ENCODE measurements around the gene CD200.

GRCh38 chr3:112376992-112377391 lies 44.0 kb downstream of the CD200 start:
- TF ChIP-seq CTCF (IDR thresholded peaks at IDR 0.05) (no peak), POLR2A (IDR thresholded peaks at IDR 0.05) (no peak)

Data from Peyer's patch (tissue), 4 donors.